ENCODE results near the gene C19orf53.

Gene C19orf53

DNA sequence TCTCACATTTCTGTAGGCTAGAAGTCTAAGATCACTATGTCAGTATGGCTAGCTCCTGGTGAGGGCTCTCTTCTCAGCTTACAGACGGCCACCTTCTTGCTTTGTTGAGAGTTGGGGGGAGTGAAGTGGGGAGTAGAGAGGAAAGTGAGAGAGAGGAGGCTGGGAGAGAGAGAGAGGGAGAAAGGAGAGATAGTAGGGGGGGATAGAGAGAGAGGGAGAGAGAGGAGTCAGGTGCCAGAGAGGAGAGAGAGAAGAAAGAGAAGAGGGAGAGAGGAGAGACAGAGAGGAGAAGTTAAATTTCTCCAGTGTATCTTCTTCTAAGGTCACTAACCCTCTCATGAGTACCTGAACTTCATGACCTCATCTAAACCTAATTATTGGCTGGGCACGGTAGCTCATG is 49.6 kb downstream of the C19orf53 start:
- H3K4me3 ChIP-seq (ENCODE audit: control insufficient read depth, low read depth, low read length): no peak overlapping the region
- no peak for DNase-seq (ENCODE audit: low read depth)
- TF ChIP-seq, protein P1, sequence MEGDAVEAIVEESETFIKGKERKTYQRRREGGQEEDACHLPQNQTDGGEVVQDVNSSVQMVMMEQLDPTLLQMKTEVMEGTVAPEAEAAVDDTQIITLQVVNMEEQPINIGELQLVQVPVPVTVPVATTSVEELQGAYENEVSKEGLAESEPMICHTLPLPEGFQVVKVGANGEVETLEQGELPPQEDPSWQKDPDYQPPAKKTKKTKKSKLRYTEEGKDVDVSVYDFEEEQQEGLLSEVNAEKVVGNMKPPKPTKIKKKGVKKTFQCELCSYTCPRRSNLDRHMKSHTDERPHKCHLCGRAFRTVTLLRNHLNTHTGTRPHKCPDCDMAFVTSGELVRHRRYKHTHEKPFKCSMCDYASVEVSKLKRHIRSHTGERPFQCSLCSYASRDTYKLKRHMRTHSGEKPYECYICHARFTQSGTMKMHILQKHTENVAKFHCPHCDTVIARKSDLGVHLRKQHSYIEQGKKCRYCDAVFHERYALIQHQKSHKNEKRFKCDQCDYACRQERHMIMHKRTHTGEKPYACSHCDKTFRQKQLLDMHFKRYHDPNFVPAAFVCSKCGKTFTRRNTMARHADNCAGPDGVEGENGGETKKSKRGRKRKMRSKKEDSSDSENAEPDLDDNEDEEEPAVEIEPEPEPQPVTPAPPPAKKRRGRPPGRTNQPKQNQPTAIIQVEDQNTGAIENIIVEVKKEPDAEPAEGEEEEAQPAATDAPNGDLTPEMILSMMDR (conservative IDR thresholded peaks at IDR 0.05; ENCODE audit: control insufficient read depth, insufficient read depth, low read depth, low read length): no peak

DNA sequence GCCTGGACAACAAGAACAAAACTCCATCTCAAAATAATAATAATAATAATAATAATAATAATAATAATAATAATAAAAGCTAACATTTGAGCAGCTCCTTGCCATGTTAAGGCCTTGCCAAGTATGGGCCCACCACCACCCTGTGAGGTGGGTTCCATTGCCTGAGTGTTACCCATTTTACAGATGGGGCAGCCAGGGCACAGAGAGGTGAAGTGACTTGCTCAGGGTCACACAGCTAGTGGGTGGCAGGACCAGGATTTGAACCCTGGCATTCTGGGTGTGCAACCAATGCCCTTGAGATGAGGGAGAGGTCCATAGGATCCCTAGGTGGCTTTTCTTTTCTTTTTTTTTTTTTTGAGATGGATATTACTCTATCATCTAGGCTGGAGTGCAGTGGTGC is 50.4 kb downstream of the C19orf53 start:
- TF ChIP-seq, protein P1 (conservative IDR thresholded peaks at IDR 0.05; ENCODE audit: control insufficient read depth, insufficient read depth, low read depth, low read length): no peak
- no peak for DNase-seq (ENCODE audit: low read depth)
- no peak overlapping the region for H3K4me3 ChIP-seq (ENCODE audit: control insufficient read depth, low read depth, low read length)

DNA sequence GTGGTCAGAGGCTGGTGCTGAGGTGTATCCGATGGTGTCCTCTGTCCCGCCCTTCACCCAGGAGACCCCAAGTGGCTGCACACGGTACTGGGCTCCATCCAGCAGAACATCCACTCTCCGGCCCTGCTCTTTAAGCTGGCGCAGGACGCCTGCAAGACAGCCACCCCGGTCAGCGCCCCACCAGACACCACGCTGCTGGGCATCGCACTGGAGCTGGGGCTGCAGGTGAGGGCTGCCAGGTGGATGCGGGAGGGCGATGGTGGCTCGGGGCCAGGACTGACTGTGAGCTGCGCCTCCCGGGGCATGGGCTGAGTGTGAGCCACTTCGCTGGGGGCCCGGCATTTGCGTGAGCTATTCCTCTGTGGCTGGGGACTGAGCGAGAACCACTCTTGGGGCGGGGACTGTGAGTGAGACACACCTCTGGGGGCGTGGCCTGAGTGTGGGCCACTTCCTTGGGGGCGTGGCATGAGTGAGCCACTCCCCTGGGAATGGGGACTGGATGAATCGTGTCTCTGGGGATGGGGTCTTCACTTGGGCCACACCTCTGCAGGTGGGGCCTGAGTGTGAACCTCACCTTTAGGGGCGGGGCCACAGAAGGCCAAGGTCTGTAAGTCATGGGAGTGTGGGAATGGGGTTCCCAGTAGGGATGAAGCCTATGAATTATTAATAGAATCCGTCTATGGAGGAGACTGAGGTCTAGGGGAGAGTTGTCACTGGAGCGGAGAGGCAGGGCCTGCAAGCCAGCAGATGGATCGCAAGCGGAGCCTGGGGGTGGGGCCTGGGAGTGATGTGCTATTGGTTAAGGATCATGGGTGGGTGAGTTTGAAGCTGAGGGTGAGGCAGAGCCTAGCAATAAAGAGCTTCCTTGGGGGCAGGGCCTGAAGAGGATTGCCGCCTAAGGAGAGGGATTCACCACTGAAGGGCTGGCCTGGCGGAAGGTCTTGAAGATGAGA is 51.5 kb downstream of the C19orf53 start:
- TF ChIP-seq, protein P1 (conservative IDR thresholded peaks at IDR 0.05; ENCODE audit: control insufficient read depth, insufficient read depth, low read depth, low read length): no peak
- no peak overlapping the region for H3K4me3 ChIP-seq (ENCODE audit: control insufficient read depth, low read depth, low read length)
- no peak for DNase-seq (ENCODE audit: low read depth)

DNA sequence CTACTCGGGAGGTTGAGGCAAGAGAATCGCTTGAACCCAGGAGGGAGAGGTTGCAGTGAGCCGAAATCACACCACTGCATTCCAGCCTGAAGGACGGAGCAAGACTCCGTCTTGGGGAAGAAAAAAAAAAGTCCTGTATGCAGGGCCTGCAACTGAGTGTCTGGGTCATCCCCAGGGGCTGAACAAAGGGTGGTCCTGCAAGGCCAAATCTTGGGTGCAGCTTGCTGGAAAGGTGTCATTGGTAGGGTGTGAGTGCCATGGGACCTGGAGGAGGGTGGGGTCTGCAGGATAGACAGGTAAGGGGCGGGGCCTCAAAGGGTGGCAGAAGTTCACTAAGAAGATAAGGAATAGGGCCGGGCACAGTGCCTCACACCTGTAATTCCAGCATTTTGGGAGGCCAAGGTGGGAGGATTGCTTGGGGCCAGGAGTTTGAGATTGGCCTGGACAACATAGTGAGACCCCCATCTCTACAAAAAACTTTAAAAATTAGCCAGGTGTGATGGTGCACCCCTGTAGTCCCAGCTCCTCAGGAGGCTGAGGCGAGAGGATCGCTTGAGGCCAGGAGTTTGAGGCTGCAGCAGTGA is 52.5 kb downstream of the C19orf53 start:
- H3K4me3 ChIP-seq (ENCODE audit: control insufficient read depth, low read depth, low read length): no peak overlapping the region
- DNase-seq (ENCODE audit: low read depth): no peak
- TF ChIP-seq, protein P1 (conservative IDR thresholded peaks at IDR 0.05; ENCODE audit: control insufficient read depth, insufficient read depth, low read depth, low read length): no peak

DNA sequence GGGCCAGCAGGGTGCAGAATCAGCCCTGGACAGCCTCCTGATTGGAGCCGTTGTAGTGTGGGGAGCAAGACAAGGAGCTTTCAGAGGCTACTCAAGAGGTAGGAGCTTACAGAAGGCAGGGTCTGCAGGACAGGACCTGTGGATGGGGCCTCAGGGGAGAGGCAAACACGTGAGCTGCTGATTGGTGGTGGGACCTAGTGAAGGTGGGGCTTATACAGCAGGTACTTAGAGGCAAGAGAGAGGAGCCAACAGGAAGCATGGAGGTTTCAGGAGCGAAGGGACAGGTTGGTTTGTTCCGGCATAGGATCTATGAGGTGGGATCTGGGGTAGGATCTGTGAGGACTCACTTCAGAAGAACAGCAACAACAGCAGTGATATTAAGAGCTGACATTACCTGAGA is 53.4 kb downstream of the C19orf53 start:
- TF ChIP-seq, protein P1 (conservative IDR thresholded peaks at IDR 0.05; ENCODE audit: control insufficient read depth, insufficient read depth, low read depth, low read length): no peak
- H3K4me3 ChIP-seq (ENCODE audit: control insufficient read depth, low read depth, low read length): no peak overlapping the region
- no peak for DNase-seq (ENCODE audit: low read depth)

Data from fibroblast of mammary gland (primary cell).